SU-DHL-6 (cell line): ENCODE results near the gene PI4KA.

ENCODE experiments used
- CTCF ChIP-seq: fragments of 200-600 bp; sonication (generic); IDR thresholded peaks from one replicate; pipeline ENCODE4 v1.5.1; 2017; ENCODE audit warnings: antibody characterized with exemption, mild to moderate bottlenecking, low read length, moderate library complexity; ENCODE audit not compliant: insufficient read depth, poor library complexity, severe bottlenecking
- EZH2phosphoT487 ChIP-seq: fragments of 200-600 bp; sonication (generic), shearing (Covaris generic); conservative IDR thresholded peaks from 2 replicates; pipeline ENCODE4 v1.6.1; 2018; ENCODE audit warnings: mild to moderate bottlenecking, antibody characterized with exemption, low read length, moderate library complexity, mixed read lengths

GRCh38 chr22:20786048-20786447 is 72.6 kb downstream of the PI4KA start:
- TF ChIP-seq CTCF (no peak), EZH2phosphoT487 (no peak)
